HepG2 (cell line): ENCODE measurements around the gene ZNF526. TPM values are rescaled to one million over a fixed set of nuclear protein-coding genes. Genes with fewer than 3 reads are reported as not detected.
A peak's percentile ranks its signal among the peaks of the same experiment; 100 is the strongest.

Experiments used
- AGO2 ChIP-seq: fragments of 200-400 bp; formaldehyde crosslinking; optimal IDR thresholded peaks from 2 replicates; pipeline ENCODE3; 2017; ENCODE audit warnings: mild to moderate bottlenecking, low read depth, low read length, moderate library complexity
- BCL6 ChIP-seq: IDR thresholded peaks from 2 replicates; pipeline ENCODE4 v1.6.1; 2016; ENCODE audit warnings: missing genetic modification reagents, missing compliant biosample characterization
- ELK4 ChIP-seq: sonication (generic); formaldehyde crosslinking; IDR thresholded peaks from 2 replicates; pipeline ENCODE4 v1.9.0; 2021; ENCODE audit warnings: missing genetic modification reagents, borderline replicate concordance
- FOSL2 ChIP-seq: sonication (generic); formaldehyde crosslinking; IDR thresholded peaks from 2 replicates; pipeline ENCODE4 v1.4.0; 2020; ENCODE audit warnings: missing genetic modification reagents
- GABPB1 ChIP-seq: IDR thresholded peaks from 2 replicates; pipeline ENCODE4 v1.6.1; 2016; ENCODE audit warnings: mild to moderate bottlenecking, missing genetic modification reagents, moderate library complexity, missing compliant biosample characterization
- KDM6A ChIP-seq: IDR thresholded peaks from 2 replicates; pipeline ENCODE4 v1.6.1; 2016; ENCODE audit warnings: low read depth
- NFYC ChIP-seq: IDR thresholded peaks from 2 replicates; pipeline ENCODE4 v1.6.1; 2016; ENCODE audit warnings: missing genetic modification reagents, missing compliant biosample characterization
- RORA ChIP-seq: sonication (generic); formaldehyde crosslinking; IDR thresholded peaks from 2 replicates; pipeline ENCODE4 v1.5.0; 2020; ENCODE audit warnings: mild to moderate bottlenecking, missing genetic modification reagents, moderate library complexity
- TMF1 ChIP-seq: sonication (generic); formaldehyde crosslinking; IDR thresholded peaks from 2 replicates; pipeline ENCODE4 v1.8.1; 2022; ENCODE audit warnings: low read depth, missing genetic modification reagents
- TOPORS ChIP-seq: sonication (generic); formaldehyde crosslinking; IDR thresholded peaks from 2 replicates; pipeline ENCODE4 v1.8.0; 2023; ENCODE audit warnings: mild to moderate bottlenecking, missing genetic modification reagents
- YEATS4 ChIP-seq: sonication (generic); formaldehyde crosslinking; IDR thresholded peaks from 2 replicates; pipeline ENCODE4 v1.4.0; 2020; ENCODE audit warnings: missing genetic modification reagents, borderline replicate concordance
- ZBTB25 ChIP-seq: IDR thresholded peaks from 2 replicates; pipeline ENCODE4 v1.6.1; 2018; ENCODE audit warnings: missing genetic modification reagents
- ZBTB38 ChIP-seq: sonication (generic); formaldehyde crosslinking; IDR thresholded peaks from 2 replicates; pipeline ENCODE4 v1.5.1; 2020; ENCODE audit warnings: mild to moderate bottlenecking, missing genetic modification reagents
- ZMYM3 ChIP-seq: sonication (generic); formaldehyde crosslinking; IDR thresholded peaks from 2 replicates; pipeline ENCODE4 v1.5.1; 2020; ENCODE audit warnings: mild to moderate bottlenecking, missing genetic modification reagents
- ZNF143 ChIP-seq: sonication (generic); formaldehyde crosslinking; IDR thresholded peaks from 2 replicates; pipeline ENCODE4 v1.4.0; 2020; ENCODE audit warnings: missing genetic modification reagents
- ZNF609 ChIP-seq: sonication (generic); formaldehyde crosslinking; IDR thresholded peaks from 2 replicates; pipeline ENCODE4 v1.4.0; 2020; ENCODE audit warnings: mild to moderate bottlenecking, missing genetic modification reagents, borderline replicate concordance
- ZNF839 ChIP-seq: sonication (generic); formaldehyde crosslinking; IDR thresholded peaks from 2 replicates; pipeline ENCODE4 v1.4.0; 2020; ENCODE audit warnings: missing genetic modification reagents, mild to moderate bottlenecking, borderline replicate concordance
- ZSCAN31 ChIP-seq: sonication (generic); formaldehyde crosslinking; IDR thresholded peaks from 2 replicates; pipeline ENCODE4 v1.5.0; 2020; ENCODE audit warnings: low read depth, mild to moderate bottlenecking, missing genetic modification reagents
- polyA plus RNA-seq, 8 experiments: library from polyadenylated mRNA; depleted of rRNA in 3 of 8; stranded (reverse) in 7 of 8; unstranded in 1 of 8; fragments of >200 nt; fragmentation: Illumina TruSeq in 4 of 8; extraction: Trizol in 4 of 8; gene quantifications; 2 replicates each; pipeline versions ENCODE4 v1.2.1 to v1.2.3, GENCODE V29; 2011 to 2016; ENCODE audit warnings: low read depth in 4 of 8, missing spikeins in 1 of 8, mixed read lengths in 1 of 8; ENCODE audit not compliant: insufficient read depth in 1 of 8
- total RNA-seq, 5 experiments: library from RNA; depleted of rRNA; stranded (reverse); fragments of >200 nt; fragmentation: Illumina TruSeq; extraction: Trizol; gene quantifications; 2 replicates each; pipeline ENCODE4 v1.2.3, GENCODE V29; 2016; ENCODE audit warnings: low read depth in 1 of 5

The ZNF526 gene
- total and polyA plus RNA-seq, 2 of the 13 experiments (the other 11 are each of a cell fraction or from before 2014, with no cell fraction given), result 3.3 to 8.4 TPM

- TF ChIP-seq ZBTB25 (CRISPR knock-in tag) (no peak), GABPB1 (peak; percentile 93), FOSL2 (CRISPR knock-in tag) (no peak), BCL6 (CRISPR knock-in tag) (no peak), NFYC (CRISPR knock-in tag) (peak; percentile 92), ZMYM3 (CRISPR knock-in tag) (no peak), ZBTB38 (CRISPR knock-in tag) (no peak), YEATS4 (CRISPR knock-in tag) (no peak), ZNF839 (CRISPR knock-in tag) (no peak), TOPORS (CRISPR knock-in tag) (no peak), ZNF143 (CRISPR knock-in tag) (peak; percentile 99), KDM6A (CRISPR knock-in tag) (no peak), TMF1 (CRISPR knock-in tag) (no peak), AGO2 (no peak), ZSCAN31 (CRISPR knock-in tag) (0 out of 2 replicates have a peak, but pooled peaks have one; percentile 6), RORA (CRISPR knock-in tag) (no peak), ZNF609 (CRISPR knock-in tag) (no peak), ELK4 (CRISPR knock-in tag) (no peak)
Observed at GRCh38 chr19:42268704-42269477, 48.8 kb downstream of the ZNF526 start, which contains the start of gene CIC (continued).
